ENCODE measurements around the gene LYL1.

LYL1 gene

GRCh38 chr19:13085666-13086065 is 17.0 kb downstream of the LYL1 start:
- Histone ChIP-seq H3K4me1 (ENCODE audit: insufficient read depth, low read length) (peaks cover 11% of the 10 kb centered on the region), H3K9me3 (ENCODE audit: control insufficient read depth, insufficient read depth, low read length) (no peaks in the 10 kb centered on the region), H3K9ac (ENCODE audit: low read depth, low read length) (no peak overlapping the region), H3K36me3 (ENCODE audit: insufficient read depth, low read length) (no peaks in the 10 kb centered on the region)

GRCh38 chr19:13083627-13084026 is 19.0 kb downstream of the LYL1 start:
- Histone ChIP-seq H3K4me1 (ENCODE audit: insufficient read depth, low read length) (peaks cover 20% of the 10 kb centered on the region), H3K9ac (ENCODE audit: low read depth, low read length) (no peak overlapping the region), H3K36me3 (ENCODE audit: insufficient read depth, low read length) (no peaks in the 10 kb centered on the region), H3K9me3 (ENCODE audit: control insufficient read depth, insufficient read depth, low read length) (no peaks in the 10 kb centered on the region)

- Histone ChIP-seq H3K9me3 (ENCODE audit: control insufficient read depth, insufficient read depth, low read length) (no peaks in the 10 kb centered on the region), H3K9ac (ENCODE audit: low read depth, low read length) (no peak overlapping the region), H3K4me1 (ENCODE audit: insufficient read depth, low read length) (peaks cover 20% of the 10 kb centered on the region), H3K36me3 (ENCODE audit: insufficient read depth, low read length) (no peaks in the 10 kb centered on the region)
Measured at GRCh38 chr19:13083008-13083404, 19.7 kb downstream of the LYL1 start.

GRCh38 chr19:13082192-13083007 is 20.3 kb downstream of the LYL1 start:
- Histone ChIP-seq H3K36me3 (ENCODE audit: insufficient read depth, low read length) (no peaks in the 10 kb centered on the region), H3K9me3 (ENCODE audit: control insufficient read depth, insufficient read depth, low read length) (no peaks in the 10 kb centered on the region), H3K9ac (ENCODE audit: low read depth, low read length) (no peak overlapping the region), H3K4me1 (ENCODE audit: insufficient read depth, low read length) (peaks cover 25% of the 10 kb centered on the region)

GRCh38 chr19:13079542-13079986 is 23.1 kb downstream of the LYL1 start:
- H3K4me1 ChIP-seq (ENCODE audit: insufficient read depth, low read length) = peaks cover 29% of the 10 kb centered on the region
- H3K36me3 ChIP-seq (ENCODE audit: insufficient read depth, low read length) = no peaks in the 10 kb centered on the region
- H3K9ac ChIP-seq (ENCODE audit: low read depth, low read length) = no peak overlapping the region
- no peaks in the 10 kb centered on the region for H3K9me3 ChIP-seq (ENCODE audit: control insufficient read depth, insufficient read depth, low read length)

GRCh38 chr19:13078897-13079541 is 23.6 kb downstream of the LYL1 start:
- H3K9me3 ChIP-seq (ENCODE audit: control insufficient read depth, insufficient read depth, low read length) = no peaks in the 10 kb centered on the region
- peaks cover 29% of the 10 kb centered on the region for H3K4me1 ChIP-seq (ENCODE audit: insufficient read depth, low read length)
- no peak overlapping the region for H3K9ac ChIP-seq (ENCODE audit: low read depth, low read length)
- no peaks in the 10 kb centered on the region for H3K36me3 ChIP-seq (ENCODE audit: insufficient read depth, low read length)

- H3K4me1 ChIP-seq (ENCODE audit: insufficient read depth, low read length) = peaks cover 29% of the 10 kb centered on the region
- H3K9ac ChIP-seq (ENCODE audit: low read depth, low read length) = no peak overlapping the region
- H3K9me3 ChIP-seq (ENCODE audit: control insufficient read depth, insufficient read depth, low read length) = no peaks in the 10 kb centered on the region
- H3K36me3 ChIP-seq (ENCODE audit: insufficient read depth, low read length) = no peaks in the 10 kb centered on the region
Measured at GRCh38 chr19:13078381-13078780, 24.3 kb downstream of the LYL1 start.

- H3K9ac ChIP-seq (ENCODE audit: low read depth, low read length) = no peak overlapping the region
- H3K36me3 ChIP-seq (ENCODE audit: insufficient read depth, low read length) = no peaks in the 10 kb centered on the region
- no peaks in the 10 kb centered on the region for H3K9me3 ChIP-seq (ENCODE audit: control insufficient read depth, insufficient read depth, low read length)
- H3K4me1 ChIP-seq (ENCODE audit: insufficient read depth, low read length) = peaks cover 22% of the 10 kb centered on the region
Measured at GRCh38 chr19:13077240-13077639, 25.4 kb downstream of the LYL1 start.

- Histone ChIP-seq H3K9ac (ENCODE audit: low read depth, low read length) (no peak overlapping the region), H3K36me3 (ENCODE audit: insufficient read depth, low read length) (no peaks in the 10 kb centered on the region), H3K4me1 (ENCODE audit: insufficient read depth, low read length) (peaks cover 18% of the 10 kb centered on the region), H3K9me3 (ENCODE audit: control insufficient read depth, insufficient read depth, low read length) (no peaks in the 10 kb centered on the region)
Measured at GRCh38 chr19:13076787-13077186, 25.9 kb downstream of the LYL1 start.

- Histone ChIP-seq H3K9me3 (ENCODE audit: control insufficient read depth, insufficient read depth, low read length) (no peaks in the 10 kb centered on the region), H3K36me3 (ENCODE audit: insufficient read depth, low read length) (no peaks in the 10 kb centered on the region), H3K9ac (ENCODE audit: low read depth, low read length) (no peak overlapping the region), H3K4me1 (ENCODE audit: insufficient read depth, low read length) (peaks cover 18% of the 10 kb centered on the region)
Measured at GRCh38 chr19:13076320-13076719, 26.3 kb downstream of the LYL1 start.

- Histone ChIP-seq H3K4me1 (ENCODE audit: insufficient read depth, low read length) (peaks cover 13% of the 10 kb centered on the region), H3K9me3 (ENCODE audit: control insufficient read depth, insufficient read depth, low read length) (no peaks in the 10 kb centered on the region), H3K36me3 (ENCODE audit: insufficient read depth, low read length) (no peaks in the 10 kb centered on the region), H3K9ac (ENCODE audit: low read depth, low read length) (no peak overlapping the region)
Measured at GRCh38 chr19:13074378-13074777, 28.3 kb downstream of the LYL1 start.

- Histone ChIP-seq H3K36me3 (ENCODE audit: insufficient read depth, low read length) (no peaks in the 10 kb centered on the region), H3K4me1 (ENCODE audit: insufficient read depth, low read length) (peaks cover 9% of the 10 kb centered on the region; the same call in 1 of the 2 replicates)
Measured at GRCh38 chr19:13073263-13073662, 29.4 kb downstream of the LYL1 start.

GRCh38 chr19:13072188-13072908 is 30.3 kb downstream of the LYL1 start:
- Histone ChIP-seq H3K9ac (ENCODE audit: low read depth, low read length) (no peak overlapping the region), H3K9me3 (ENCODE audit: control insufficient read depth, insufficient read depth, low read length) (no peaks in the 10 kb centered on the region), H3K4me1 (ENCODE audit: insufficient read depth, low read length) (peaks cover 3% of the 10 kb centered on the region; the same call in 1 of the 2 replicates), H3K36me3 (ENCODE audit: insufficient read depth, low read length) (no peaks in the 10 kb centered on the region)

More at GRCh38 chr19:13073263-13073662, 29.4 kb downstream of the LYL1 start:
- Histone ChIP-seq H3K9me3 (ENCODE audit: control insufficient read depth, insufficient read depth, low read length) (no peaks in the 10 kb centered on the region), H3K9ac (ENCODE audit: low read depth, low read length) (no peak overlapping the region)

GRCh38 chr19:13071444-13072187 is 31.0 kb downstream of the LYL1 start:
- Histone ChIP-seq H3K4me1 (ENCODE audit: insufficient read depth, low read length) (no peaks in the 10 kb centered on the region), H3K9me3 (ENCODE audit: control insufficient read depth, insufficient read depth, low read length) (no peaks in the 10 kb centered on the region), H3K9ac (ENCODE audit: low read depth, low read length) (no peak overlapping the region), H3K36me3 (ENCODE audit: insufficient read depth, low read length) (no peaks in the 10 kb centered on the region)

Measured in ES-I3 (cell line).